ENCODE results near the gene DLGAP1. TPM values are rescaled to one million over a fixed set of nuclear protein-coding genes. Genes with fewer than 3 reads are reported as not detected.

DLGAP1 gene
- total and polyA plus RNA-seq, 10 of the 15 experiments (the other 5 are each of a cell fraction or from before 2014, with no cell fraction given), result 0.23 to 27.6 (median 1.9) TPM

GRCh38 chr18:3526421-3527354 lies 928.4 kb downstream of the DLGAP1 start (continued):
- TF ChIP-seq MEF2B (IDR thresholded peaks at IDR 0.05; ENCODE audit: partially characterized antibody, poor library complexity, severe bottlenecking) (peak; percentile 44), KDM1A (IDR thresholded peaks at IDR 0.05; ENCODE audit: borderline replicate concordance) (no peak), BCL3 (IDR thresholded peaks at IDR 0.05; ENCODE audit: borderline replicate concordance, insufficient read depth, low read depth, low read length, poor library complexity, severe bottlenecking) (no peak), MYC (IDR thresholded peaks at IDR 0.05; ENCODE audit: insufficient read depth, insufficient read length, insufficient replicate concordance, low read length, severe bottlenecking) (no peak), EGR1 (IDR thresholded peaks at IDR 0.05; ENCODE audit: borderline replicate concordance in 1 of 2, low read depth in 2 of 2, low read length in 2 of 2) (no peak), NRF1 (conservative IDR thresholded peaks at IDR 0.05; ENCODE audit: low read depth, low read length) (no peak), EP300 (IDR thresholded peaks at IDR 0.05; ENCODE audit: borderline replicate concordance in 1 of 2, control insufficient read depth in 1 of 2, low read depth in 2 of 2, low read length in 2 of 2) (peak in 1 of 2 experiments; percentile 62; a peak in 1 of 4 replicates), TARDBP (IDR thresholded peaks at IDR 0.05; ENCODE audit: borderline replicate concordance) (no peak), ZNF24 (IDR thresholded peaks at IDR 0.05) (0 out of 2 replicates have a peak, but pooled peaks have one; percentile 23), IKZF2 (IDR thresholded peaks at IDR 0.05) (peak in 1 of 2 experiments; percentile 35; a peak in 1 of 4 replicates), BCL11A (IDR thresholded peaks at IDR 0.05; ENCODE audit: low read depth, low read length) (peak; percentile 24; the same call in 1 of the 2 replicates), PAX8 (IDR thresholded peaks at IDR 0.05) (no peak), ZNF274 (IDR thresholded peaks at IDR 0.05; ENCODE audit: insufficient read depth, insufficient read length) (no peak), ATF2 (IDR thresholded peaks at IDR 0.05; ENCODE audit: low read length) (peak; percentile 21; the same call in 1 of the 2 replicates), ASH2L (IDR thresholded peaks at IDR 0.05; ENCODE audit: borderline replicate concordance, low read depth) (no peak), TCF7 (IDR thresholded peaks at IDR 0.05; ENCODE audit: borderline replicate concordance) (no peak), HSF1 (IDR thresholded peaks at IDR 0.05; ENCODE audit: low read depth, low read length) (no peak), USF2 (IDR thresholded peaks at IDR 0.05; ENCODE audit: borderline replicate concordance, low read depth, low read length) (no peak), SMAD5 (IDR thresholded peaks at IDR 0.05; ENCODE audit: low read depth) (no peak), TCF12 (IDR thresholded peaks at IDR 0.05; ENCODE audit: low read depth, low read length) (peak; percentile 63; the same call in 1 of the 2 replicates), RFX5 (IDR thresholded peaks at IDR 0.05; ENCODE audit: low read depth, low read length) (no peak)
